ENCODE results near the gene PMPCA.

DNA sequence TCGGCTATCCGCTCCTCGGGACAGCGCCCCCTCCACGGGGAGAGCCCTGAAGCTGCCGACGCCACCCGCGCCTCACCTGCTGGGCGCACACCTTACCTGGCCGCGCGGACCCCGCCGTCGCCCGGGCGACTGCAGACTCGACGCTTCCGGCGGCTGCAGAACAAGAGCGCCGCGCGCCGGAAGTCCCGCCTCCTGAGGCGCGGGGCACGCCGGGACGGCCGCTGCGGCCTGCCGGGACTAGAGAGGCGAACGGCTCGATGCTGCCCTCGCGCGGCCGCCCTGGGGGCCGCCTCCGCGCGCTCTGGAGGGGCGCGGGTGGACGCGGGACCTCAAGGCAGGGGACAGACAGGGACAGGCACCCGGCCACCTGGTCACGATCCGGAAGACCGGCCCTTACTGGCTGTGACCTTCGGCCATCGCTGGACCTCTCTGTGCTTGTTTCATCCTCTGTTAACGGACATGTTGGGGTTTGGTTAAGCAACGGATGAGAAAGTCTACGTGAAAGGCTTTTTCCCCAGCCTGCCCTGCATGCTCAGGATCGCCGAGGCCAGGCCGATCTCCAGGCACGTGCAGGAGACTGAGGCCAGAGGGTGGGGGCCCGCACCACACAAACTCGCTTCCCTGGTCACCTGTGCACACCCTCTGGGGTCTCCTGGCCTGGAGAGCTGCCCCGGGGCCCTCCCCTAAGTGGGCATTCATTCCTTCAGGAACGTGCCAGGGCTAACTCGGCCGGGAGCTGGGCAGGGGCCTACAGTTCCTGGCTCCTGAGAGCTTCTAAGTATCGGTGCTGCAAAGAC lies 10.2 kb upstream of the PMPCA start, which contains the start of gene SNAPC4:
- TF ChIP-seq, protein P1, sequence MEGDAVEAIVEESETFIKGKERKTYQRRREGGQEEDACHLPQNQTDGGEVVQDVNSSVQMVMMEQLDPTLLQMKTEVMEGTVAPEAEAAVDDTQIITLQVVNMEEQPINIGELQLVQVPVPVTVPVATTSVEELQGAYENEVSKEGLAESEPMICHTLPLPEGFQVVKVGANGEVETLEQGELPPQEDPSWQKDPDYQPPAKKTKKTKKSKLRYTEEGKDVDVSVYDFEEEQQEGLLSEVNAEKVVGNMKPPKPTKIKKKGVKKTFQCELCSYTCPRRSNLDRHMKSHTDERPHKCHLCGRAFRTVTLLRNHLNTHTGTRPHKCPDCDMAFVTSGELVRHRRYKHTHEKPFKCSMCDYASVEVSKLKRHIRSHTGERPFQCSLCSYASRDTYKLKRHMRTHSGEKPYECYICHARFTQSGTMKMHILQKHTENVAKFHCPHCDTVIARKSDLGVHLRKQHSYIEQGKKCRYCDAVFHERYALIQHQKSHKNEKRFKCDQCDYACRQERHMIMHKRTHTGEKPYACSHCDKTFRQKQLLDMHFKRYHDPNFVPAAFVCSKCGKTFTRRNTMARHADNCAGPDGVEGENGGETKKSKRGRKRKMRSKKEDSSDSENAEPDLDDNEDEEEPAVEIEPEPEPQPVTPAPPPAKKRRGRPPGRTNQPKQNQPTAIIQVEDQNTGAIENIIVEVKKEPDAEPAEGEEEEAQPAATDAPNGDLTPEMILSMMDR (IDR thresholded peaks at IDR 0.05; ENCODE audit: low read length): peak; percentile 88
- TF ChIP-seq EZH2 (IDR thresholded peaks at IDR 0.05; ENCODE audit: borderline replicate concordance, low read length): no peak

Data from OCI-LY1 (cell line).